Activated CD8-positive, alpha-beta memory T cell treated with anti-CD3 and anti-CD28 coated beads, Interleukin-2, amount 50 U/mL, for 24 hours (primary cell): ENCODE results near the gene GARNL3.

Experiments
- DNase-seq: peaks from one replicate; pipeline ENCODE4 v3.0.0-alpha.2; 2020; ENCODE audit errors: extremely low read depth

GARNL3 gene

GRCh38 chr9:127430415-127430814 is 165.8 kb downstream of the GARNL3 start:
- DNase-seq: no peak

- DNase-seq: no peak
Measured at GRCh38 chr9:127437497-127438264, 173.1 kb downstream of the GARNL3 start.

GRCh38 chr9:127438394-127438793 is 173.8 kb downstream of the GARNL3 start:
- no peak for DNase-seq
